GM19397 (cell line): Measurements from ENCODE around the gene QPRT.
"Not testable (repeated sequence)": the region's sequence is repeated elsewhere in the genome, so short reads cannot be mapped to it uniquely, and the experiment has no call there.

ENCODE experiments used
- ATAC-seq: cut with Tn5 transposase; IDR thresholded peaks from one replicate; pipeline ENCODE4 v1.9.1; 2021; ENCODE audit warnings: mild to moderate bottlenecking, moderate library complexity; ENCODE audit not compliant: unreplicated experiment

Gene QPRT

DNA sequence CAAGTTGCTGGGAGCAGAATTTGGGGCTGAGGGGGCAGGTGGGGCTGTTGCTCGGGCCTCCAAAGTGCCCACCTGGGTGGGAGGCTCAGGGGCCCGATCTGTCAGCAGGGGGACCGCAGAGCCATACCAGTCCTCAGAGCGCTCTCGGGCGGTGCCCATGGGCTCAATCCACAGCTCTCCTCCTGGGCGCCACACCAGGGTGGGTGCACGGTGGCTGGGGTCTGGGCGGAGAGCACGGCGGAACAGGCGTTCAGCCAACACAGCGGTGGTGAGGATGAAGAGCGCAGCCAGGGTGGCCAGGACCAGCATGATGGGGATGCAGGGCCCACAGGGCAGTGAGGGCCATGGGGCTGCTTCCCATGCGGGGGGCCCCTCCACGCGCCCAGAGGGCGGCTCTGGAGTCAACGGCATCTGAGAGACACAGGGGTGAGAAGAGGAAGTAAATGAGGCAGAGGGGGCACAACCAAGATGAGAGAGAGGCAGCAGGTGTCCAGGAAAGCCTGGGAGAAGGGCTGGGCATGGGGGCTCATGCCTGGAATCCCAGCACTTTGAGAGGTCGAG lies 65.6 kb downstream of the QPRT start:
- ATAC-seq, result no peak

DNA sequence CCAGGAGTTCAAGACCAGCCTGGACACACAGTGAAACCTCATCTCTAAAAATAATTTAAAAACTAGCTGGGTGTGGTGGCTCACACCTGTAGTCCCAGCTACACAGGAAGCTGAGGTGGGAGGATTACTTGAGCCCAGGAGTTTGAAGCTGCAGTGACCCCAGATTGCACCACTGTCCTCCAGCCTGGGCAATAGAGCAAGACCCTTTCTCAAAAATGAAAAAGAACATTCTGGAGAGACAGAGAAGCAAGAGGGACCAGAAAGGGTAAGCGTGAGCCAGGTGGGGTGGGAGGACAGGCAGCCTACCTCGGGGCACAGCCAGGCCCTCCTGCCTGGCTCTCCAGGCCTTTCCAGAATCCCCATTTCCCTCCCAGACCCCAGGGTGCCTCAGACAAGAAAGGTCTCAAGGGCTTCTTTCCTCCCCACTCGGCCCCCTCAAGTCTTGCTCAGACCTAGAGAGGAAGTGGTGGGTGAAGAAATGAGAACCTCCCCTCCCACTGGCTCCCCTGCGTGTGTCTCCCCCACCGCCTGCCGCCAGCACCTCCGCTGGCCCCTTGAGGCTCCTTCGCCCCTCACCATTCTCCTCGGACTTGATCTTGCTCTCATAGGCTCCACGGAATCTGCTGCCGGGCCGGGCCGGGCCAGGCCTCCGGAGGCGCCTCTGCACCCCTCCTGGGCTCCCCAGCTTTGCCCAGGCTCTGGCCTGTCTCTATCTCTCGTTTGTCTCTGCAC lies 66.3 kb downstream of the QPRT start:
- peak; percentile 35 for ATAC-seq

DNA sequence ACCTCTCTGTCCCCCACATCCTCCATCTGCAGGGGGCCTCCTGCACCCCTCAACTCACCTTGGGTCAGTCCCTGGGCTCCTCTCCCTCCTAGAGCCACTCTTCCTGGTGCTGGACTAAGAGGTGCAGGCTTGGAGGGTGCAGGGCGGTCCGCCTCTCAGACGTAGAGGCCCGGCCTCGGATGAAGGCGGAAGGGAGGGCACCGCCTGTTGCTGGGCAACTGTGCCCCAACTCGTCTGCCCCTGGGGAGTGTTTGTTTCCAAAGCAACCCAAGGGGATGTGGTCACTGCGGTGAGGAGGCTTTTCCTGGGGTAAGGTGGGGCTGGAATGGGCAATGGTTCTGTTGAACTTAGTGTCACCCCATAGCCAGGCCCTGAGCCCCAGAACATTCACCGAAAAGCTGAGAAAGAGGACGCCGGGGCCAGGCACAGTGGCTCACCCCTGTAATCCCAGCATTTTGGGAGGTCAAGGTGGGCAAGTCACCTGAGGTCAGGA lies 66.9 kb downstream of the QPRT start, which contains the start of gene C16orf54:
C16orf54 (minus strand) TSS at position 138 of the 493 bp plus-strand sequence. CDS start 1,039 bp downstream, outside the sequence.
- ATAC-seq, result peak; percentile 87

DNA sequence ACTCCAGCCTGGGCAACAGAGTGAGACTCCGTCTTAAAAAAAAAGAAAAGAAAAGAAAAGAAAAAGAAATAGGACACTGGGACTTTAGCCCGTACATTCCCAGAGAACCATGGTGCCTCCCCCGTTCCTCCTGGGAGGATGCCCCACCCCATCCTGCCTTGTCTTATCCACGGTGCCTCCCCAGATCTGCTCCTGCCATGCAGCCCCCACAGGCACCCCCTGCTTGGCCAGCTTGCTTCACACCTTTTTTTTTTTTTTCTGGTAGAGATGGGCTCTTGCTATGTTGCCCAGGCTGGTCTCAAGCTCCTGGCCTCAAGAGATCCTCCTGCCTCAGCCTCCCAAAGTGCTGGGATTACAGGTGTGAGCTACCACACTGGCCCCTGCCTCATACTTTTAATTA lies 67.5 kb downstream of the QPRT start:
- ATAC-seq, result not testable (repeated sequence)
